ENCODE measurements around the gene KLHL22.

DNA sequence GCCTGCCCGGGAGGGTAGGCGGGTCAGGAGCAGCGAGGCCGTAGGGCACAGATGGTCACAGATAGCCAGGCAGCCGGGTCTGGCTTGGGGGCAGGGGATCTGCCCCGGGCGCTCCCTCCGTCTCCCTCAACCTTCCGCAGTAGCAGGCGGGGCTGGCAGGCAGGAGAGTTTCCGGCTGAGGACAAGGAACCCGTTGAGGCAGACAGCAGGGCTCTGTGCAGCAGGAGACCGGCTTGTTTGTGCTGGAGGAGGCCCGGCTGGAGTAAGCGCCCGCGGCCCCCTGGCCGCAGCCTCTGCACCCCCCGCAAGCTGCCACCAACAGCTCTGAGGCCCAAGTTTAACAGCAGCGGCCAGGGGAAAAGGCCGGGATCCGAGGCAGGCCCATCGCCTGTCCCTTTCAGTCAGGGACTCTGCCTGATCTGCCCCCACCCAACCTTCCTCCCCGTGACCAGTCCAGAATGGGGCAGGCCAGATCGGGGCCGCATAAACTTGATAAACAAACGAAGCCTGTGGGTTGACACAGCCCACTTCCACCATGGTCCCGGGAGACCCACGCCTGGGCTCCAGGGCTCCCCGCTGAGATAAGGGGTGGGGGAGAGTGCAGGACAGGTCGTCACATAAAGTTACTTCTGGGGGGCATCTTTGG, 71.6 kb downstream of the KLHL22 start:
- TF ChIP-seq POU2F2 (IDR thresholded peaks at IDR 0.05; ENCODE audit: low read depth, low read length) (no peak), POLR2A (IDR thresholded peaks at IDR 0.05; ENCODE audit: low read depth, low read length) (no peak)
